ENCODE results near the gene SHISA7. TPM values are rescaled to one million over a fixed set of nuclear protein-coding genes. Genes with fewer than 3 reads are reported as not detected.
A peak's percentile ranks its signal among the peaks of the same experiment; 100 is the strongest.

Gene SHISA7
- polyA plus RNA-seq, 4 donors, result 0.12 to 0.21 TPM; not detected in 2

GRCh38 chr19:55440411-55441105, 2.5 kb downstream of the SHISA7 start:
- peaks cover 11 to 73% (median 53%) of the 10 kb centered on the region in 3 donors for H3K27me3 ChIP-seq (ENCODE audit: control insufficient read depth in 3 of 3, insufficient read depth in 3 of 3, low read length in 3 of 3)
- FAIRE-seq (no peak), DNase-seq (no peak)
- no peak overlapping the region for H3K4me3 ChIP-seq (ENCODE audit: low read depth in 1 of 3, low read length in 3 of 3)
- WGBS, 3 donors, result 11 to 18% (median 12%) methylated on average over 34 to 39 of the region's 39 CpGs
- no peak overlapping the region for H3K27ac ChIP-seq (ENCODE audit: low read depth in 1 of 3, low read length in 2 of 3)
- H3K36me3 ChIP-seq (ENCODE audit: control insufficient read depth in 3 of 3, insufficient read depth in 2 of 3, low read depth in 1 of 3, low read length in 3 of 3), result no peaks in the 10 kb centered on the region
- peaks cover 0 to 4% of the 10 kb centered on the region in 2 donors for H3K9me3 ChIP-seq (ENCODE audit: control insufficient read depth in 2 of 2, insufficient read depth in 1 of 2, low read depth in 1 of 2, low read length in 1 of 2)
- peaks cover 0 to 2% (median 0%) of the 10 kb centered on the region in 3 donors for H3K4me1 ChIP-seq (ENCODE audit: control insufficient read depth in 3 of 3, insufficient read depth in 2 of 3, low read depth in 1 of 3, low read length in 2 of 3)

GRCh38 chr19:55439052-55439451, 4.0 kb downstream of the SHISA7 start:
- no peak overlapping the region for H3K27ac ChIP-seq (ENCODE audit: low read depth in 1 of 3, low read length in 2 of 3)
- H3K36me3 ChIP-seq (ENCODE audit: control insufficient read depth in 3 of 3, insufficient read depth in 2 of 3, low read depth in 1 of 3, low read length in 3 of 3), result no peaks in the 10 kb centered on the region
- no peak overlapping the region for H3K4me3 ChIP-seq (ENCODE audit: low read depth in 1 of 3, low read length in 3 of 3)
- peaks cover 0 to 4% of the 10 kb centered on the region in 2 donors for H3K9me3 ChIP-seq (ENCODE audit: control insufficient read depth in 2 of 2, insufficient read depth in 1 of 2, low read depth in 1 of 2, low read length in 1 of 2)
- H3K27me3 ChIP-seq (ENCODE audit: control insufficient read depth in 3 of 3, insufficient read depth in 3 of 3, low read length in 3 of 3), result peaks cover 3 to 58% (median 42%) of the 10 kb centered on the region in 3 donors
- 70 to 83% (median 79%) methylated on average over 5 of the region's 5 CpGs for WGBS, 3 donors
- DNase-seq (no peak), FAIRE-seq (no peak)
- H3K4me1 ChIP-seq (ENCODE audit: control insufficient read depth in 3 of 3, insufficient read depth in 2 of 3, low read depth in 1 of 3, low read length in 2 of 3), result peaks cover 0 to 2% (median 0%) of the 10 kb centered on the region in 3 donors

- FAIRE-seq, result no peak
- 2 to 3% (median 3%) methylated on average over 15 to 17 of the region's 17 CpGs for WGBS, 3 donors
- peaks cover 6 to 55% (median 42%) of the 10 kb centered on the region in 3 donors for H3K27me3 ChIP-seq (ENCODE audit: control insufficient read depth in 3 of 3, insufficient read depth in 3 of 3, low read length in 3 of 3)
Measured at GRCh38 chr19:55437410-55437809, 5.7 kb downstream of the SHISA7 start.

GRCh38 chr19:55436847-55437246, 6.3 kb downstream of the SHISA7 start:
- Histone ChIP-seq H3K4me3 (ENCODE audit: low read depth in 1 of 3, low read length in 3 of 3) (no peak overlapping the region), H3K27ac (ENCODE audit: low read depth in 1 of 3, low read length in 2 of 3) (no peak overlapping the region), H3K36me3 (ENCODE audit: control insufficient read depth in 3 of 3, insufficient read depth in 2 of 3, low read depth in 1 of 3, low read length in 3 of 3) (no peaks in the 10 kb centered on the region), H3K27me3 (ENCODE audit: control insufficient read depth in 3 of 3, insufficient read depth in 3 of 3, low read length in 3 of 3) (peaks cover 4 to 57% (median 46%) of the 10 kb centered on the region in 3 donors), H3K9me3 (ENCODE audit: control insufficient read depth in 2 of 2, insufficient read depth in 1 of 2, low read depth in 1 of 2, low read length in 1 of 2) (peaks cover 0 to 4% of the 10 kb centered on the region in 2 donors), H3K4me1 (ENCODE audit: control insufficient read depth in 3 of 3, insufficient read depth in 2 of 3, low read depth in 1 of 3, low read length in 2 of 3) (peaks cover 0 to under 1% (median 0%) of the 10 kb centered on the region in 3 donors)
- FAIRE-seq (no peak), DNase-seq (no peak)
- 41 to 54% (median 53%) methylated on average over 8 of the region's 8 CpGs for WGBS, 3 donors

More at GRCh38 chr19:55437410-55437809, 5.7 kb downstream of the SHISA7 start:
- no peaks in the 10 kb centered on the region for H3K36me3 ChIP-seq (ENCODE audit: control insufficient read depth in 3 of 3, insufficient read depth in 2 of 3, low read depth in 1 of 3, low read length in 3 of 3)
- peaks cover 0 to 4% of the 10 kb centered on the region in 2 donors for H3K9me3 ChIP-seq (ENCODE audit: control insufficient read depth in 2 of 2, insufficient read depth in 1 of 2, low read depth in 1 of 2, low read length in 1 of 2)
- peak; percentile 38 to 78 for DNase-seq
- H3K4me3 ChIP-seq (ENCODE audit: low read depth in 1 of 3, low read length in 3 of 3), result no peak overlapping the region
- no peak overlapping the region for H3K27ac ChIP-seq (ENCODE audit: low read depth in 1 of 3, low read length in 2 of 3)
- peaks cover 0 to 2% (median 0%) of the 10 kb centered on the region in 3 donors for H3K4me1 ChIP-seq (ENCODE audit: control insufficient read depth in 3 of 3, insufficient read depth in 2 of 3, low read depth in 1 of 3, low read length in 2 of 3)

- WGBS, 3 donors, result 89 to 95% (median 92%) methylated on average over 4 of the region's 4 CpGs
- Histone ChIP-seq H3K9me3 (ENCODE audit: control insufficient read depth in 2 of 2, insufficient read depth in 1 of 2, low read depth in 1 of 2, low read length in 1 of 2) (no peaks in the 10 kb centered on the region), H3K27ac (ENCODE audit: low read depth in 1 of 3, low read length in 2 of 3) (no peak overlapping the region), H3K4me1 (ENCODE audit: control insufficient read depth in 3 of 3, insufficient read depth in 2 of 3, low read depth in 1 of 3, low read length in 2 of 3) (no peaks in the 10 kb centered on the region), H3K36me3 (ENCODE audit: control insufficient read depth in 3 of 3, insufficient read depth in 2 of 3, low read depth in 1 of 3, low read length in 3 of 3) (no peaks in the 10 kb centered on the region), H3K27me3 (ENCODE audit: control insufficient read depth in 3 of 3, insufficient read depth in 3 of 3, low read length in 3 of 3) (peaks cover 4 to 39% (median 38%) of the 10 kb centered on the region in 3 donors), H3K4me3 (ENCODE audit: low read depth in 1 of 3, low read length in 3 of 3) (no peak overlapping the region)
- FAIRE-seq, result no peak
- DNase-seq, result no peak
Measured at GRCh38 chr19:55435020-55435419, 8.1 kb downstream of the SHISA7 start.

GRCh38 chr19:55434356-55434919, 8.7 kb downstream of the SHISA7 start:
- H3K27me3 ChIP-seq (ENCODE audit: control insufficient read depth in 3 of 3, insufficient read depth in 3 of 3, low read length in 3 of 3), result peaks cover 4 to 35% (median 35%) of the 10 kb centered on the region in 3 donors
- no peaks in the 10 kb centered on the region for H3K9me3 ChIP-seq (ENCODE audit: control insufficient read depth in 2 of 2, insufficient read depth in 1 of 2, low read depth in 1 of 2, low read length in 1 of 2)
- DNase-seq (no peak), FAIRE-seq (no peak)
- H3K36me3 ChIP-seq (ENCODE audit: control insufficient read depth in 3 of 3, insufficient read depth in 2 of 3, low read depth in 1 of 3, low read length in 3 of 3), result no peaks in the 10 kb centered on the region
- 69 to 97% (median 88%) methylated on average over 3 to 4 of the region's 4 CpGs for WGBS, 3 donors
- no peaks in the 10 kb centered on the region for H3K4me1 ChIP-seq (ENCODE audit: control insufficient read depth in 3 of 3, insufficient read depth in 2 of 3, low read depth in 1 of 3, low read length in 2 of 3)
- H3K4me3 ChIP-seq (ENCODE audit: low read depth in 1 of 3, low read length in 3 of 3), result no peak overlapping the region
- H3K27ac ChIP-seq (ENCODE audit: low read depth in 1 of 3, low read length in 2 of 3), result no peak overlapping the region

GRCh38 chr19:55433292-55433691, 9.8 kb downstream of the SHISA7 start:
- DNase-seq (no peak), FAIRE-seq (no peak)
- Histone ChIP-seq H3K27me3 (ENCODE audit: control insufficient read depth in 3 of 3, insufficient read depth in 3 of 3, low read length in 3 of 3) (peaks cover 4 to 30% (median 28%) of the 10 kb centered on the region in 3 donors), H3K4me1 (ENCODE audit: control insufficient read depth in 3 of 3, insufficient read depth in 2 of 3, low read depth in 1 of 3, low read length in 2 of 3) (no peaks in the 10 kb centered on the region), H3K9me3 (ENCODE audit: control insufficient read depth in 2 of 2, insufficient read depth in 1 of 2, low read depth in 1 of 2, low read length in 1 of 2) (no peaks in the 10 kb centered on the region), H3K4me3 (ENCODE audit: low read depth in 1 of 3, low read length in 3 of 3) (no peak overlapping the region), H3K27ac (ENCODE audit: low read depth in 1 of 3, low read length in 2 of 3) (no peak overlapping the region), H3K36me3 (ENCODE audit: control insufficient read depth in 3 of 3, insufficient read depth in 2 of 3, low read depth in 1 of 3, low read length in 3 of 3) (no peaks in the 10 kb centered on the region)
- 13 to 24% (median 21%) methylated on average over 11 to 48 of the region's 48 CpGs for WGBS, 3 donors

GRCh38 chr19:55432241-55432959, 10.7 kb downstream of the SHISA7 start:
- Histone ChIP-seq H3K27me3 (ENCODE audit: control insufficient read depth in 3 of 3, insufficient read depth in 3 of 3, low read length in 3 of 3) (peaks cover 4 to 26% (median 24%) of the 10 kb centered on the region in 3 donors), H3K36me3 (ENCODE audit: control insufficient read depth in 3 of 3, insufficient read depth in 2 of 3, low read depth in 1 of 3, low read length in 3 of 3) (no peaks in the 10 kb centered on the region), H3K27ac (ENCODE audit: low read depth in 1 of 3, low read length in 2 of 3) (no peak overlapping the region), H3K4me1 (ENCODE audit: control insufficient read depth in 3 of 3, insufficient read depth in 2 of 3, low read depth in 1 of 3, low read length in 2 of 3) (no peaks in the 10 kb centered on the region), H3K4me3 (ENCODE audit: low read depth in 1 of 3, low read length in 3 of 3) (no peak overlapping the region), H3K9me3 (ENCODE audit: control insufficient read depth in 2 of 2, insufficient read depth in 1 of 2, low read depth in 1 of 2, low read length in 1 of 2) (no peaks in the 10 kb centered on the region)
- 83 to 87% (median 85%) methylated on average over 14 of the region's 14 CpGs for WGBS, 3 donors
- DNase-seq, result no peak
- FAIRE-seq, result no peak
